NOMO-1 (cell line): ENCODE measurements around the gene FAM118A.
"Not testable (repeated sequence)": the region's sequence is repeated elsewhere in the genome, so short reads cannot be mapped to it uniquely, and the experiment has no call there.

Experiments used
- DNase-seq, 2 experiments: peaks; one replicate each; lab custom pipeline; 2025; ENCODE audit not compliant: unreplicated experiment in 2 of 2; lab: John Stamatoyannopoulos, UW

FAM118A gene

DNA sequence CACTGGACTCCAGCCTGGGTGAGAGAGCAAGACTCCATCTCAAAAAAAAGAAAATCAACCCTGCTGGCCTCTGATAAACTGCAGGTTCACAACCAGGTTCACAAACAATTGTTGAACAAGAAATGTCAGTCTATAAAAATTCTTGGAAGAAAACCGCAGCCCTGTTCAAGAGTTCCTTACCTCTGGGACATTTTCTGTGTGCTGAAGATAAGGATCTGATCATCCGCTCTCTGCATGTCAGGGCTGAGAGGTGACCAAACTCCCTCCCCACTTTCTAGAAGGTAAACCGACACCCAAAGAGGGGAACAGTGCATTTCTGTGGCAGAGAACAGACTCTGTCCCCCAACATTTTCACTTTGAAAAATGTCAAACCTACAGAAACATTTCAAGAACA lies 29.1 kb upstream of the FAM118A start:
- DNase-seq = no peak

DNA sequence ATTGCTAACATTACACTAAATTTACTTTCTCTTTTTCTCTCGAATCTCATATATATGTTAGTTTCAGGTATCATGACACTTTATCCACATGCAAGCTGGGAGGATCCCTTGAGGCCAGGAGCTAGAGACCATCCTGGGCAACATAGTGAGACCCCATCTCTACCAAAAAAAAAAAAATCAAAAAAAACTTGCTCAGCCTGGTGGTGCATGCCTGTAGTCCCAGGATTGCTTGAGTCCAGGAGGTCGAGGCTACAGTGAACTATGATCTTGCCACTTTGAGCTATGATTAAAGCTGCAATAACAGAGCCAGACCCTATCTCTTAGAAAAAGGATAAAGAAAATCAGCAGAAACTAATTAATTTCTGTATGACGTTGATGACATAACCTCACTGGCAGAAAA lies 28.7 kb upstream of the FAM118A start:
- DNase-seq = no peak

DNA sequence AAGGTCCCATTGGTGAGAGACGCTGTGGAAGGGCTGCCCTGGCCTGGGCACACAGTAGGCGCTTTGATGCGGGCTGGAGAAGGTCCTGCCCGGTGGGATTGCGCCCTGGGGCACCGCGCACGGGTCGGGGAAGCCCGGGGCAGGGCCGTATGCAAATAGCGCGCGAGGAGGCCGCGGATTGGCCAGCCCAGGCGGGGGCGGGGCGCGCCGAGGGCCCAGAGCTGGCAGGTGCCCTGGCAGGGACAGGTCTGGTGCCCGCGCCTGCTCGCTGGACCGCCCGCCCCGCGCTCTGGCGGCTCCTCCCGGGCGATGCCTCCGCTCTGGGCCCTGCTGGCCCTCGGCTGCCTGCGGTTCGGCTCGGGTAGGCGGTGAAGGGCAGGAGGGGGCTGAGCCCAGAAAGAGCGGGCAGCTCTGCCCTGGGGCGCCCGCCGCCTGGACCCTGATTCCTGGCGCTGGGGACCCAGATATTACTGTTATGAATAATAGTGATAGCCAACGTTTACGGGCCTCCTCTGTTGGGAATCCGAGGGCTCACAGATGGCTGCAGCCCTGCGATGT lies 24.9 kb upstream of the FAM118A start, which contains the start of gene UPK3A:
UPK3A (plus strand) TSS at position 245 of the 558 bp plus-strand sequence; CDS start at position 310, 65 bp downstream.
- peak; percentile 52 to 86 for DNase-seq

DNA sequence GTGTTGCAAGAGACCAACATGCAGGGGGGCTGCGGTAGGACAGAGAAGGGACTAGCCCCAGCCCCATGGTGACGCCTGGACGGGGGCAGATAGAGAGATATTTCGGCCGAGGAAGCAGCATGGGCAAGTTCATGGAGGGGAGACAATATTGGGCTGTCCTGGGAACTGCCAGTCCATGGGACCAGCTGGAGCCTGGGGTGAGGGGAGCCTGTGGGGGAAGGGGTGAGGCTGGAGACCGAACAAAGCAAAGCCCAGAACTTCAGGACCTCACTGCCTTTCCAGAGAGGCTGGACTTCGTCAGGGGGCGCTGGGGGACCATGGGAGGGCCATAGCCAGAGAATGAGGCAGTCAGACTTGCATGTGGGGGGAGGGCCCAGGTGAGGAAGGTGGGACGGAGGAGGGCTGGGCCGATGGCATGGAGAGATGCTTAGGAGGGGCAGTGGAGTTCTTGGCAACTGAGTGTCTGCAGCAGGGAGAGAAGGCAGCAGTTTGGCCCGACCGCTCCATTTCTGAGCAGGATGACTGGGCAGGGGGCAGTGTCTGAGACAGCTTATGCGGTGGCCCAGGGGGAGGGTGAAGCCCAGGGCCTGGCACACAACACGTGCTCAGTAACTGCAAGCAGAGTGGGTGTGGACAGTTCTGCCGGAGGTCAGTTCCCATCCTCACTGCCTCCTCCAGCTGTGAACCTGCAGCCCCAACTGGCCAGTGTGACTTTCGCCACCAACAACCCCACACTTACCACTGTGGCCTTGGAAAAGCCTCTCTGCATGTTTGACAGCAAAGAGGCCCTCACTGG lies 24.3 kb upstream of the FAM118A start:
- no peak for DNase-seq

GRCh38 chr22:45286854-45287551 lies 22.7 kb upstream of the FAM118A start:
- no peak for DNase-seq

DNA sequence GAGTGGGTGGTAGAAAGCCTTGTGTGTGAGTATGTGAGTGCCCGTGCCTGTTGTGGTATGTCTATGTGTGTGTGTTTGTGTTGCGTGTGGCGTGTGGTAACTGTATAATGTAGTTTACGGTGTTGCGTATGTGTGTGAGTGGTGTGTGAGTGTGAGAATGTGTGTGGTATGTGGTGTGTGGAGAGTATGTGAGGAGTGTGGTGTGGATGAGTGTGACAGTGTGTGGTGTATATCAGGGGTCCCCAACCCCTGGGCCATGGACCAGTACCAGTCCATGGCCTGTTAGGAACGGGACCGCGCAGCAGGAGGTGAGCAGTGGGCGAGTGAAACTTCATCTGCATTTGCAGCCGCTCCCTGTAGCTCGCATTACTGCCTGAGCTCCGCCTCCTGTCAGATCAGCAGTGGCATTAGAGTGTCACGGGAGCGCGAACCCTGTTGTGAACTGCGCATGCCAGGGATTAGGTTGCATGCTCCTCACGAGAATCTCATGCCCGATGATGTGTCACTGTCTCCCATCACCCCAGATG lies 19.3 kb upstream of the FAM118A start:
- DNase-seq = no peak

DNA sequence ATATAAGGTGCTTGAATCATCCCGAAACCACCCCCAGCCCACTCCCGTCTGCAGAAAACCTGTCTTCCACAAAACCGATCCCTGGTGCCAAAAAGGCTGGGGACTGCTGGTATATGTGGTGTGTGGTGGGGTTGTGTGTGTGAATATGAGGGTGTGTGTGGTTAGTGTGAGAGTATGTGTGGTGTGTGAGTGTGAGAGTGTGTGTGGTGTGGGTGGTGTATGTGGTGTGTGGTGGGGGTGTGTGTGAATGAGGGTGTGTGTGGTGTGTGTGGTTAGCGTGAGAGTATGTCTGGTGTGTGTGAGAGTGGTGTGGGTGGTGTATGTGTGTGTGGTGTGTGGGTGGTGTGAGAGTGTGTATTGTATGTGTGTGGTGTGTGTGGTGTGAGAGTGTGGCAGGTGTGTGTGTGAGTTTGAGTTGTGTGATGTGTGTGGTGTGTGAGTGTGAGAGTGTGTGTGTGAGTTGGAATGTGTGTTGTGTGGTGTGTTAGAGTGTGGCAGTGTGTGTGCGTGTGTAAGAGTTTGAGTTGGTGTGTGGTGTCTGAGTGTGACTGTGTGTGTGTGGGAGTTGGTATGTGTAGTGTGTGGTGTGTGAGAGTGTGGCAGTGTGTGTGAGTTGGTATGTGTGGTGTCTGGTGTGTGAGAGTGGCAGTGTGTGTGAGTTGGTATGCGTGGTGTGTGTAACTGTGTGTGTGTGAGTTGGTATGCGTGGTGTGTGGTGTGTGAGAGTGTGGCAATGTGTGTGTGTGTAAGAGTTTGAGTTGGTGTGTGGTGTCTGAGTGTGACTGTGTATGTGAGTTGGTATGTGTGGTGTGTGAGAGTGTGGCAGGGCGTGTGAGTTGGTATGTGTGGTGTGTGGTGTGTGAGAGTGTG lies 18.4 kb upstream of the FAM118A start:
- DNase-seq = no peak

- DNase-seq = no peak
Measured at GRCh38 chr22:45291931-45292290, 17.8 kb upstream of the FAM118A start.

DNA sequence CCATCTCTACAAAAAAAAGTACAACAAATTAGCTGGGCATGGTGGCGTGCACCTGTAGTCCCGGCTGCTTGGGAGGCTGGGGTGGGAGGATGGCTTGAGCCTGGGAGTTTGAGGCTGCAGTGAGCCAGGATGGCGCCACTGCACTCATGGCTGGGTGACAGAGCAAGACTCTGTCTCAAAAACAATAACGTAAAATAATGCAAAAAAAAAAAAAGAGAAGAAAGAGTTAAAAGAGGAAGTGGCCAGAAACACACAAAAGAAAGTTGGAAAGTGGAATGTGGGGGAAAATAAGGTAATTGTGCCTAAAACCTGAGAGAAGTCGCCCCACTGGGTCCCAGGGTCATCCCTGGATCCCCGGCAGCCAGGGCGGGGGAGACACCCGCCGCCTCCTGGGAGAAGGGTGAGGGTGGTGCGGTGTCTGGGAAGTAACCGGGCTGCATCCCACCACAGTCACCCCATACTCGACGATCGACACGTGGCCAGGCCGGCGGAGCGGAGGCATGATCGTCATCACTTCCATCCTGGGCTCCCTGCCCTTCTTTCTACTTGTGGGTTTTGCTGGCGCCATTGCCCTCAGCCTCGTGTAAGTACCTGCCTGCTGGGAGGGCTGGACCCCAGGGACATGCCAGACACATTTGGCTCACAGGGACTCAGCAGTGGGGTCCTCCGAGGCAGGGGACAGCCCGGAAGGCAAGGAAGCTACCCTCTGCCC lies 16.8 kb upstream of the FAM118A start:
- peak; percentile 57 to 68 for DNase-seq

DNA sequence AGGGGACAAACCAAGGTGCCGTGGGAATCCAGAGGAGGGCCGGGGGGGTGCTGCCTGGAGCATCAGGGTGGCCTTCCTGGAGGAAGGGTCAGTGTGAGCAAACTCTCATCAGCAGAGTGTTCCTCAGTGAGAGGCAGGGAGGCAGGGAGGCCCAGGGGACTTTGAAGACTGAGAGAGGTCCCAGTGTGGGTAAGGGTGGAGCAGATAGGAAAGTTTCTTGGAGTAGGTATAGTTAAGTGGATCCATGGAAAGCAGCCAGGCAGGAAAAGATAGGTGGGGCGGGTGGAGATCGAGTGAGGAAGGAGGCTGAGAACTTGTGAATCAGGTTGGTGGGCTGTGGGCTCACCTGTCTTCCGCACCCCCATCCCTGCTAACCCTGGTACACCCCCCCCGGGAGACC lies 15.7 kb upstream of the FAM118A start:
- no peak for DNase-seq

- DNase-seq = not testable (repeated sequence)
Measured at GRCh38 chr22:45295004-45295403, 14.7 kb upstream of the FAM118A start.

- no peak for DNase-seq
Measured at GRCh38 chr22:45295492-45295891, 14.2 kb upstream of the FAM118A start.

GRCh38 chr22:45296628-45297297 lies 13.0 kb upstream of the FAM118A start:
- peak in 1 of 2 experiments; percentile 50 for DNase-seq

GRCh38 chr22:45298934-45299505 lies 10.7 kb upstream of the FAM118A start:
- DNase-seq = no peak

DNA sequence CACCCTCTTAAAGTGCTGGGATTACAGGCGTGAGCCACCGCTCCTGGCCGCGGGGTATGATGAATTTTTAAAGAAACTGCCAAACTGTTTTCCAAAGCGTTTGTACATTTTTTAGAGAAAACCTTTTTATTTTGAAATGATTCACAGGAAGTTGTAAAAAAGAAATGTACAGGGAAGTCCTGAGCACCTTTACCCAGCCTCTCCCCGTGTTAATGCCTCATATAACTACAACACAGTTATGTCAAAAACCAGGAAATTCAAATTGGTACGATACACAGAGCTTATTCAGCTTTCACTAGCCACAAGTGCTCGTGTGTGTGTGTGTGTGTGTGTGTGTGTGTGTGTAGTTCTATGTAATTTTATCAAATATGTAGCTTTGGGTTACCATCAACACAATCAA lies 7.0 kb upstream of the FAM118A start:
- DNase-seq = peak in 1 of 2 experiments; percentile 30

GRCh38 chr22:45303181-45303580 lies 6.6 kb upstream of the FAM118A start:
- DNase-seq = no peak

GRCh38 chr22:45304971-45305370 lies 4.8 kb upstream of the FAM118A start:
- DNase-seq = no peak

DNA sequence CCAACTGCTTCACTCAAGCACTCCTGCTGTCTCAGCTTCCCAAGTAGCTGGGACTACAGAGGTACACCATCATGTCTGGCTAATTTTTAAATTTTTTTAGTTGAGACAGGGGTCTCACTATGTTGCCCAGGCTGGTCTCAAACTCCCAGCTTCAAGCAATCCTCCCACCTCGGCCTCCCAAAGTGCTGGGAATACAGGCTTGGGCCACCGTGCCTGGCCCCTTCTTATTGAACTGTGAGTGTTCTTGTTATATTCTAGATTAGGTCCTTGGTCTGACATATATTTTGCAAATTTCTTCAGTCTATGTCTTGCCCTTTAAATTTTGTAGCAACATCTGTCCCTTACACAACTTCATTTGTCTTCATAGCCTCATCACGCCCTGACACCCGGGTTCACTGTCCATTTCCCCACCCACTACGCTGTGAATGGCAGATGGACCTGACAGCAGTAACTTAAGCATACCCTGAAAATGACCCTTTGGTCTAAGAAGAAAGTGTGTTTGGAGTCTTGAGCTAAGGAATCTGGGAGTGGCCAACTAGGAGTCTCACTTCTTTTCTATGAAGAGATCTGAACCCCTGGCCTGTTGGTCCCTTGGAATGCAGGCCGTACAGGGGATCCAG lies 4.2 kb upstream of the FAM118A start:
- no peak for DNase-seq

DNA sequence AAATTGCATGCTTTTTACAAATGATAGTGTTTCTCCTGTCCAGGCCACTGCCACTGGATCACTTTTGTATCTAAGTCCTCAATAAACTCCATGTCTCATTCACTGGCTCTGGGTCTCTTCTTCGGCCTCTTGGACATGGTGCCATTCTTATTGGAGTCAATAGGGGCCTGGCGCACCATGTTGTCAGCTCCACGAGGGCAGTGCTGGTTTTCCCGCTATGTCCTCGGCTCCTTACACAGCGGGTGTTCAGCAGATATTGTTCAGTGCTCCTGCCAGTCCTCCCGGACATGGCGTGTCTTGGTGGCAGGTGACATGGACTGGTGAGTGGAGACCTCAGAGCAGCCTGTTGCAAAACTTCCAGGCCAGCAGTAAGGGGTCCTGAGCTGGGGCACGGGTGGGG lies 3.6 kb upstream of the FAM118A start:
- no peak for DNase-seq
